ENCODE measurements around the gene DLGAP3.
A peak's percentile ranks its signal among the peaks of the same experiment; 100 is the strongest.

Gene DLGAP3

DNA sequence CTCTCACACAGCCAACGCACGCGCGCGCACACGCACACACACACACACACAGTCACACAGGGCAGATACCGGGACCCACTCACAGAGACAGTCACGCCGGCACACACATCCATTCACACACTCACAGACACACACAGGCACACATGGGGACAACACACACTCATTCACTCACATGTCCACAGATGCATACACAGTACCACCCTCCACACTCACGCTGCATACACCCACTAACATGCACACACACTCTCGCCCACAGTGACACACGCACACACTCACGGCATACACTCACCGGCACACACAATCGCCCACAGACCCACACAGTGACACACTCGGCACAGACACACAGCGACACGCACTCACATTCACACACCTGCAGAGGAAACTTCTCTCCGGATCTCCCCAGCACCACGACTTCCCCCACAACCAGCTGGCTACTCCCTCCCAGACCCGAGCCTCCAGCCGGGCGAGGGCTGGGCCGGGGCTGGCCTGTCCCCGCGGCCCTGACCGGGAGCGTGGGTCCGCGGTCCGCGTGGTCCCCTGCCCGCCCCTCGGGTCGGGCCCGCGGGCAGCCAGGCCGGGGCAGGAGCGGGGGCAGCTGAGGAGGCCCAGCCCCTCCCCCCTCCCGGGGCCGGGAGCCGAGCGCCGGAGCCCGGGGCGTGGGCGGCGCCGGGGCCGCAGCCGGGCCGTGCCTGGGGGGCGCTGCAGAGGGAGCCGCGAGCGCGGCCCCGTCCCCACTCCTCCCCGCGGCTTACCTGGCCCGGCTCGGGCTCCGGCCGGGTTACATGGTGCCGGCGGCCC is 552 bp downstream of the DLGAP3 start:
- DNase-seq (ENCODE audit: low spot score): no peak

DNA sequence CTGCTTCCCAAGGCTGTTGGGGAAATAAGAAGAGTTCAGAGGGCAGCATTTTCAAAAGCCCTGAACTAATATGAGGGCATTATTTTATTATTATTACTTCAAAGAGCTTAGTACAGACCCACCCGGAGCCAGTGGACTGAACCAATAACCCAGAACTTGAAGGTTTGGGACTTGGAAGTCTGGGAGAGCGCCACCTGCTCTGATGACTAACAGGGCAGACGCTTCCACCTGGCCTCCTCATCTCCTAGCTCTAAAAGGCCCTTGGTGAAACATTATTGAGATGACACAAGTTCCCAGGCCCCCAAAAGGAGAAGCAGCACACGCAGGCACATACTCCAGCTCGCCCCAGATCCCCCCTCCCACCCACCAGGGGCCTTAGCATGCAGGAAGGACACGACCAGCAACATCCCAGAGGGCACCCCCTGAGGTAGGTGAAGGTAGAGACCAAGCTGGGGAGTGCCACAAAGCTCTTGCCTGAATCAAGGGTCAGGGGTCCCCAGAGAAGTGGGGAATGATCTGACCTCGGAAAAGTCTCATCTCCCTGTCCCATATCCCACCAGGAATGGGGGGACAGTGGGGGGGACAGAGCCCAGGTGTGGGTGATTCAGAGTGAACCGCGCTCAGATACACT is 1.3 kb downstream of the DLGAP3 start:
- DNase-seq (ENCODE audit: low spot score): peak; percentile 76

DNA sequence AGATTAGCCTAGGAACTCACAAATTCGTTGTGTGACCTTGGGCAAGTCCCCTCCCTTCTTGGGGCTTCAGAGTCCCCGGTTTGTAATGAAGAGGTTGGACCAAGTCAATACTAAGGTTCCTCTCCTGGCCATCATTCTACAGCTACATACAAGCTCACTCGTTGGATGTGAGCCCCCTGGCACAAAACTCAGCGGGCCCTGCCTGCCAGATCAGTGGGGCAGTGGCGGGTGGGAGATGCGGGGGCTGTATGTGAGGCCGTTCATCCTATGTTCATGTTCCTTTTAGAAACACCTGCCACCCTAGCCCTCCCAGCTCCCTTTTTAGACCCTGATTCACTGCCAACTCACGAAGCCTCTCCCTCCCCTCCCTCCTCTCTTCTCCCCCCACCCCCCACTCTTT is 2.1 kb downstream of the DLGAP3 start:
- DNase-seq (ENCODE audit: low spot score): no peak

DNA sequence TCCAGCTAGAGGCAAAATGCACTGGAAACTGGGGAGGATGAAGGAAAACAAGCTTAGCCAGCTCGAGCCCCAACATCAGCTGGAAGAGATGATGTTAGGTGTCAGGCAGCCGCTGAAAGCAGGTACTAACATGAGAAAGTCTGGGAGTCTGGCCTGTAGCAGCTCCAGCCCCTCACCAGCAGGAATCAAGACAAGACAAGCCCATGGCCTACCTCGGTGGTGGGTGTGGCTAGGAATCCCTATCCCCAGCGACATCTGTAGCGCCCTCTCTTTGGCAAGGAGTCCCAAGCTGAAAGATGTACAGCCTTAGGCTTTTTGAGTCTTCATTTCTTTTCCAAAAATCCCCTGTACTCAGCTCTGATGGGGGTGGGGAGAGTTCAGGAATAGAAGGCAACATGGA is 2.6 kb downstream of the DLGAP3 start:
- no peak for DNase-seq (ENCODE audit: low spot score)

DNA sequence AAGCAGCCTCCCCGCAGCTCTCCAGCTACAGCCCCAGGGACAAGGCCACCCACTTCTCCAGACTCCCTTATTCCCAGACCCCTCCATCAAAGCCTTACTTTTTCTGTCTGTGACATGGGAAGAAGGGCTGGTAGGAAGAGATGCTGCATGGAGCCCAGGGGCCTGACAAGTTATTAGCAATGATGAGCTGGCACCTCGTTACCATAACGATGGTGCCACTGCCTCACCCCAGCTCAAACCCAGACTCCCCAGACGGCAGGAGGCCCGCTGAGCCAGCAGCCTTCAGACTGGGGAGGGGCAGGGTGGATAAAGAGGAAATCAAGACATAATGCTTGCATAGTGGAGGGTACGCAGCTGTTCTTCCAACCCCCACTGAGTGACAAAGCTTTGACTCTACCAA is 3.3 kb downstream of the DLGAP3 start:
- DNase-seq (ENCODE audit: low spot score): no peak

DNA sequence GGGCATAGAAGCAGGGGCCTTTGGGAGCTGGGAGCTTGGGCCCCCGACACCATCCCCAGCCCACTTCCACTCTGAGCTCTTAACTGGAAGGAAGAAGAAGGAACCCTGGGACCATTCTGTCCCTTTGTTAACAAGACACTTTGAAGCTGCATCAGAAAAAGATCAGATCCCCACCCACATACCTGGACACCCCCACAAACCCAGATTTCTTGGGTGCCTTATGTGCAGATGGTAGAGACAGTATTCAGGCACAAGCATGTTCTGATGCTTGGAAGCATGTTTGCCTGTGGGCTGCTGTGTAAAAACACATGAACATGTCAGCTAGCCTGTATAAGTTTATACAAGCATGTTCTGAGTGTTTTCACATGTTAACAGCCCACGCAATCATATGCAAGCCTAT is 3.7 kb downstream of the DLGAP3 start:
- no peak for DNase-seq (ENCODE audit: low spot score)

DNA sequence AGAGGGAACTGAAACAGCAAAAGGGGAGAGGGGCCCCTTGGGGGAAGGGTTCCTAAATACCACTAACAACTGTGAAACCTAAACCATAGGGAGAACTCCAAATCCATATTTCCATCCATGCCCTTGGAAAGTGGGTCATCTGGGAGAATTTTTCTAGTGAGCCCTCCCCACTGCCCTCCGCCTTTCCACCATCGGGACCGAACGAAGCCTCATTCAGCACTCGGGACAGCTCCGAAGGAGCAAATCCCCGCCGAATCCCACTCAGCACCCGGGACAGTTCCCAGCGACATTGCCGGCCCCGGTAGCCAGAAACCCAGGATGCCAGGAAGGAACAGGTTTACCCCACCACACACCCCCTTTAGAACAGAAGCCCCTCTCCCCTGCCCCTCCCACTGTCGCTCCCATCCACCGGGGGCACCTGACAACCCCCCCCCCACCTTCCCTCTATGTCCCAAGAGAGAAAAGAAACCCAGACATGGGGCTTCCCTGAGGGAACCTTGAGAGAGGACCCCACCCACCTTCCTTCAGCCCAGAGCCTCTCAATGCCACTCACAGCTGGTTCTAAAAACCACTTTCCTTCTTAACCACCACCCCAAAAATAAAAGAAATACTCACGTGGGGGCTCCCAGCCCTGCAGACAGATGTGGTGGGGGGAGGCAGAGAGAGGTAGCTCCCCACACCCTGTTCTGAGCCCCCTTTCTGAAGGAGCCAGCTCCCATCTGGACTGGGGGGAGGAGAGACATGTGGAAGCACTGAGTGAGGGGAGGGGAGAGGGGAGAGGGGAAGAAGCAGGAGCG is 4.5 kb downstream of the DLGAP3 start:
- no peak for DNase-seq (ENCODE audit: low spot score)

DNA sequence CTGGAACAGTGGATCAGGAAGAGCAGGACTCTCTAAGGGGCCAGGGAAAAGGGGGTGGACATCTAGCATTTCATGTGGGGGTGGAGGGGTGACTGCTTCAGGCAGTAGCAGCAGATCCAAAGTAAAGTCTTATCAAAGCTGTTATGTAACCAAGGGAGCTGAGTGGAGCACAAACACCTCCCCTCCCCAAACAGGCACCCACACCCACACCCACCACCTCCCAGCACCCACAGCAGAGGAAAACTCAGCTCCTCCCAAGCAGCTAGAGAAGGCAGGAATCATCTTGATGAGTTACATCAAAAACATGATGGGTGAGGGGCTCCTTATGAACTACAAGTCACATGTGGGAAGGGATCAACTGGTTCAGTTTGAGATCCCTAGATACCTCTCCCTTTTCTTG is 6.0 kb downstream of the DLGAP3 start:
- no peak for DNase-seq (ENCODE audit: low spot score)

DNA sequence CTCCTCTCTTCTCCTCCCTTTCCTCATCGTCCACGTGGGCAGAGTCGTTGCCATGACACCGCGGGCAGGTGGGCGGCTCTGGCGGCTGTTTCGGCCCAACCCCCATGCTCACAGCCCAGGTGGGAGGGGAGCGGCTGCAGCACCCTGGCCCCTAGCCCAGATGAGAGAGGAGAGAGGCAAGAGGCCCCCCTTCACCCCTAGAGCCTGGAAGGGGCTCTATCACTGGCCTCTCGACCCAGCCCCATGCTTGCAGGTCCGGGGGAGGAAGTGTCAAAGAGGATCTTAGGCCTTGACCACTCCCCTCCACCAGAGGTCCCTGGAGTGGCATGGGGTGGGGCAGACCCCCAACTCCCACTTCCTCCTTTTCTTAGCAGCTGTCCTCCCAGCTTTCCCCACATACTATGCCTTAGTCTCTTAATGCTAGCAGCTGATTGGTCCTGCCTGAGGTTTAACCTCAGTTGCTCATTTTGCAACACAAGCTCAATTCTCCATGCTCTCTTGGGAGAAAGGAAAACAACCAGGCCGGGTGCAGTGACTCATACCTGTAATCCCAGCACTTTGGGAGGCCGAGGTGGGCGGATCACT is 10.4 kb downstream of the DLGAP3 start:
- no peak for DNase-seq (ENCODE audit: low spot score)

DNA sequence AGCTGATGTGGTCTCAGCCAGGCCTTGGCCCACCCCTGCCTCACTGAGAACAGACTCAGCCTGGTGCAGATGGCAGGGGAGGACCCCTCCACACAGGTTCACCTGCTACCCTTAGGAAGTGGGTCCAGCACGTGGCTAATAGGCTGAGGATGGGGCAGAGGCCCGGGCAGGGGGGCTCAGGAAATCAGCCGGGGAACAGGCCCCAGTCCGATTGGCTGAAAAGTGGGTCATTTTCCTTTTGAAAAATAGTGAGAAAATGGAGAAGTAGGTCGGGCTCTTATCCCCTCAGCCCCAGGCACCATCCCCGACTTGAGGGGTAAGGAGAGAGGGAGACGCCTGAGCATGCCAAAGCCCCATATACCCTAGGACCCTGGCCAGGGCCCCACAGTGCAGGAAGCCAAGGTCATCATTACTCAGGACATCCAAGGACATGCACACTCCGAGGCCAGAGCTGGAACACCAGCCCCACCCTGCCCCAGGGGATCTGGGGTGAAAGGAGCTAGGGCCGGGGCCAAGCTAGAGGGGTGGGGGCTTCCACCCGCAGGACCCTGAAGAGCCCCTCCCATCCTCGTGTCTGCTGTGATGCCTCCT is 11.0 kb downstream of the DLGAP3 start:
- no peak for DNase-seq (ENCODE audit: low spot score)

DNA sequence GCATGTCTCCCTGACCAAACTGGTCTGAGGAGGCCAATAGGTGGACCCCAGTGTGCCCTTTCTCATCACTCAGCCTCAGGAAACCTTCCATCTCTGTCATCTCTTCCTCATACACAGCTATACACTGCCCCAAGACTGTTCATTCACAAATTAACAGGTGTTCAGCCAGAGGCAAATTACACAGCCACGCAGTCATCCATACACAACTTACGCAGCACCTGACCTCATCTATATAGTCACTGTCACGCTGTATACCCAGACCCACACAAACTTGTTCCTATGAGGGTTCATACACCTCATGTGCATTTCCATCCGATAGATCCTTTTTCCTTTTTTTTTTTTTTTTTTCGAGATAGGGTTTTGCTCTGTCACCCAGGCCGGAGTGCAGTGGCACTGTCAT is 12.4 kb downstream of the DLGAP3 start:
- DNase-seq (ENCODE audit: low spot score): no peak

DNA sequence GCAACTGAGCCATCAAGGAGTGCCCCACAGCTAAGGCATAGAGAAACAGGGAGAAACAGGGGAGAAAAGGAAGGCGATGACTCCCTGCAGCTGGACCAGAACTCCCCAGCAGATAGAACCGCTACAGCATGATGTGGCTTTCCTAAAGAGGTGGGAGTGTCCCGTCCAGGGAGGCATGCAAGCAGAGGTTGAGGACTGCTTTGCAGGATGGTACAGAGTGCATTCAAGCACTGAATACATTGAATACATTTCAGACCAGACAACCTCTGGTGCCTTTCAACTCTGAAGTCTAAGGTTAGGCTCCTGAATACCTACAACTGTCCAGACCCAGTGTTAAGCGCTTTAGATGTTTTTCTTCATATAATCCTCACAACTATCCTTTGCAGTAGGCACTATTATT is 13.3 kb downstream of the DLGAP3 start:
- no peak for DNase-seq (ENCODE audit: low spot score)

DNA sequence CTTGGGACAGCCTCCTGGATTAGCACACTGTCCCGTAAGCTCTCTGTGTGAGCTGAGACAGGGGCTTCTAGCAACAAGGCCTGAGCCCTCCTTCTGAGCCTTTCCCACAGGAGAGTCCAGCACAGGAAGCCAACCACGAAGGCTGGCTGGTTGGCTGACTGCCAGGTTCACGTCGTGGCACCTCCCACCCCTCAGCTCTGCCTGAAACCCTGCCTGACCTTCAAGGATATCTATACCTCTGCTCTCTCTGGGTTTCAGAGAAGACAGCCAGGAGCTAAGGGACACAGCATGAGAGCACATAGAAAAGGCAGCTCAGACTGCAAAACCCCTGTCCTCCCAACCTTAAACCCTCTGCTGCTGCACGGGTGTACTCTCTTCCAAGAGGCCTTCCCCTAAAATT is 13.9 kb downstream of the DLGAP3 start:
- DNase-seq (ENCODE audit: low spot score): no peak

DNA sequence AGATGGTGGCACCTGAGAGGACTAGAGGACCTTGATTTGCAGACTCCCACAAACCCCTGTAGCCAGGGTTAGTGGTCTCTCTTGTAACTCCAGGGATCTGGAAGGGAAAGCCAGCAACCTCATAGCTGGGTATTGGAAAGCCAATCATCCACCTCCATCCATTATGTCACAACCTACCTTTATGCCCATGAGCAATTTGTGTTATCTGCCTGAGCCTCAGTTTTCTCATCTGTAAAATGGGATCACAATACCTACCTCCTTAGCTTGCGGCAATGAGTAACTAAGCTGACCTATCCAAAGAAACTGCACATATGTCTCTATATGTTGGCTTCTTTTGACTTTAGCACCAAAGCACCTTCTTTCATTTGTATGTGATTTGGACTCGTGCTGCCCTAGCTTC is 14.5 kb downstream of the DLGAP3 start:
- no peak for DNase-seq (ENCODE audit: low spot score)

DNA sequence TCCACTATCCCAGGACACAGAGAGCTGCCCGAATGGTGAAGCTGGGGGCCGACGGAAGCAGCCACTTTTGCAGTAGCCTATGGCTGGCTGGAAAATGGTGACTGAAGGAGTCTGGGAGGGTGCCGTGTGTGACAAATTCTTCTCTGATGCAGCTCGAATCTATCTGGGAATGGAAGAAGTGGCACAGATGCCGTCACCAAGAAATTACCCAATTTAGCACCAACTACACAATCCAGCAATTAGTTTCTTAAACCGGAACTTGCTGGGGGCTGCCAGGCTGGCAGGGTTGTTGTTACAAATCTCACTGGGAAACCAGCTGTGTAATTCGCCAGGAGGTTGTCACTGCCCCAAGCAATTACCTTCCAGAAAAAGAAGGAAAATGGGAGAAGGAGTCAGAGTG is 18.0 kb downstream of the DLGAP3 start:
- no peak for DNase-seq (ENCODE audit: low spot score)

DNA sequence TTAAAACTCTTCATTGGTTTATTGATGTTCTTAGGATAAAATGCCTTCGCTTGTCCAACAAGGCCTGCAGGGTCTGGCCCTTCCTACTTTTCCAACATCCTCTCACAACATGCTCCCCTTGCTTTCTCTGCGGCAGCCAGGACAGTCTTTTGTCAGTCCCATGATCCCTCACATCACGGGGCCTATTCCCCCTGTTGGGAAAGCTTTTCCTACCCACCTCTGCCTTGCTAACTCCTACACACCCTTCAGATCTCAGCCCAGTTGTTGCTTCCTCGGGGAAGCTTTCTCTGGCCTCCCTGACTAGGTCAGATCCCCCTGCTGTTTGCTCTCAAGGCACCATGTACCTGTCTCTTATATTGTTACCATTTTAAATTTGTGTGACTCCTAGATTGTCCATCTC is 19.0 kb downstream of the DLGAP3 start:
- DNase-seq (ENCODE audit: low spot score): no peak

DNA sequence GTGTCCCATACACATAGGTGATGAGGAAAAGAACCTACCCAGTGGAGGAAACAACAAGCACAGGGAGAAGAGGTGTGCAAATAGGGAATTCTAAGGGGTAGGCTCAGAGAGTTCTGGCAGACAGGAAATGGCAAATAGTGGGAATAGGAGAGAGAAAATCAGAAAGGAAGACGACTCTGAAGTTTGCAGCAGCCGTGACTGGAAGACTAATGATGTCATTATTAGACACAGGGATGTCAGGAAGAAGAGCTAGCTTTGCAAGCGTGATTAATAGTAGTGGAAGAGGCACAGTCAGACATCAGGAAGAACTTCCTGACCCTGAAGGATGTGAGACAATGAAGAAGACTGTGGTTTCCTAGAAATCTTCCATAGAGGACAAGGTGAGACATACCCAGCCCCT is 21.1 kb downstream of the DLGAP3 start:
- DNase-seq (ENCODE audit: low spot score): no peak

DNA sequence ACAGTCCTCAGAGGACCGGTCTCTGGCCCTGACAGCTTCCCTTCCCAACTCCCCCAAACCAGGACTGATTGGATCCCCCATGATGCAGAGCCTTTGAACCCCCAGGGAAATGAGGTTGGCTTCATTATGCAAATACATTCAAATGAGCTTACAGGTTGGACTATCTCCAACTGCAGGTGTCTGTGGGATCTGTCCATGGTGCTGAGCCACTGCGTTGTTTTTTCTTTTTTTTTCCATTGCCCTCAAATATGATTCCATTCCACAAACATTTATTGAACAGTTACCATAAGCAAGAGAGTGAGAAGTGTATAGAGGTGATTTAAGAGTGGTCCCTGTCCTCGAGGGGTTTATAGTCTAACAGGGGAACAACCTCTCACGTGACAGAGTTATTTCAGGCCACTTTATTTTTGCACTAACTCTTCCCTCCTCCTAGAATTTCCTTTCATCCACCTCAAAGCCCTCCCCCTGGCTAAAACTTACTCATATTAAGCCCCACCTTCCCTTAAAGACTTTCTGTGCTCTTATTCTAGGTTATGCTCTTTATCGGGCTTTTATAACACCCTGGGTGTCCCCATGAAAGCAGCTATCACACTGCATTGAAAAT is 21.9 kb downstream of the DLGAP3 start:
- DNase-seq (ENCODE audit: low spot score): no peak

DNA sequence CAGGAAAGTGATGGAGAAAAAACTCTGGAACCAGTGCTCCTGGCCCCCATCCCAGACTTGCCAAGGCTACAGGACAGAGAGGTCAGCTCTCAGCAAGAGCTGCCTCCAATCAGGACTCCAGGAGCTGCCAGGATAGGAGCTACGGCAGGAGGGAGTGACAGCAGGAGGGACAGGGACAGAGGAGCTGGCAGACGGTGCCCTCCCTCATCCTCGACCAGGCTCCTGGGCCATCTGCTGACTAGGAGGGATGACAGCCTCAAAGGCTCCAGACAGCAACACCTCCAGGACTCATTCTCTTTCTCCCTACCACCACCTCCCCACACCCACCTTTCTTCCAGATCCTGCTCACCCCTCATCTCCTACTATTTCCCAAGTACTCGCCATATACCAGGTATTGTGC is 22.7 kb downstream of the DLGAP3 start:
- DNase-seq (ENCODE audit: low spot score): peak; percentile 98

DNA sequence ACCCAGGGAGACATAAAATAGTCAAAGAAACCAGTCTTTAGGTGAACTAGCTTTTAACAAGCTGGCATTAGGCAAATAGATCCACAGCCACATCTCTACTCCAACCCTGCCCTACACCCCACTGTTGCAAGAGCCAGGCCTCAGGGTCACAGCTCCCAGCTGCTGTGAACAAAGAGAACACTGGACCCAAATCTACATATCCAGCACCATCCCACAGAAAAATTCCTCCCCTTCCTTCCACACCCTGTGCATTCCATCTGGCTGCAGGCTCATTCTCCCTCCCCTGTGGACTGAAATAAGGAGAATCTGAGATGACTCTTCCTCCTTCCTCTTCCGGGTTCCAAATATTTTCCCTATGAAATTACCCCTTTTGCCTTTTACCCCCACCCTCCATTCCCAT is 23.2 kb downstream of the DLGAP3 start:
- DNase-seq (ENCODE audit: low spot score): no peak

DNA sequence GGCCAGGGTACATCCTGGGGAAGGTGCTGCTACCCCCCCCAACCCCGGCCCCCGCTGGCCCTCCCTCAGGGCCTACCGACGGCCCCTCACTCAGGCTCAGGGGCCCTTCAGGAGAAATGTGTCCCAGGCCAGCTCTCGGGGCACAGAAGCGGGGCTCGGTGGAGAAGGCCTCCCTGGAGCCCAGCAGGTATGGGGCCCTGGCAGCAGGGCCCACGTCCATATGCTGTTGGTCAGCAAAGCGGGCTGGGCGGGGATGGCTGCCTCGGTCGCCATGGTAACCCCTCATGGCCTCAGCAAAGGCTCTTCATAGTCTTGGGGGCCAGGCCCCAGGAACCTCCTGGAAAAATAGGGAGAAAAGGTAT is 24.4 kb downstream of the DLGAP3 start:
- DNase-seq (ENCODE audit: low spot score): no peak
